Hypothalamus (tissue), 51 donors: ENCODE data around the gene CD164L2.
"Not testable (repeated sequence)": the region's sequence is repeated elsewhere in the genome, so short reads cannot be mapped to it uniquely, and the experiment has no call there.

ENCODE experiments used
- DNase-seq, 51 donors: peaks; one replicate each; lab custom pipeline; 2025; lab: John Stamatoyannopoulos, UW

The CD164L2 gene

GRCh38 chr1:27383039-27383605 is at the start of gene CD164L2:
Gene CD164L2 (minus strand): TSS chr1:27383333. CDS start chr1:27383239, 94 bp downstream.
- no peak for DNase-seq

GRCh38 chr1:27432725-27433124 is 49.6 kb upstream of the CD164L2 start:
- DNase-seq = not testable (repeated sequence)

- no peak for DNase-seq
Measured at GRCh38 chr1:27431601-27431940, 48.4 kb upstream of the CD164L2 start.

GRCh38 chr1:27430903-27431600 is 47.9 kb upstream of the CD164L2 start:
- DNase-seq = peak in 18 of 51 donors; percentile 7 to 66 (median 23)

GRCh38 chr1:27429029-27429425 is 45.9 kb upstream of the CD164L2 start:
- DNase-seq = no peak

- peak in 9 of 51 donors; percentile 9 to 60 (median 25) for DNase-seq
Measured at GRCh38 chr1:27428316-27429028, 45.3 kb upstream of the CD164L2 start.

- DNase-seq = peak in 1 of 51 donors; percentile 46
Measured at GRCh38 chr1:27427816-27428315, 44.7 kb upstream of the CD164L2 start.

- peak in 5 of 51 donors; percentile 18 to 33 (median 26) for DNase-seq
Measured at GRCh38 chr1:27427329-27427728, 44.2 kb upstream of the CD164L2 start.

GRCh38 chr1:27423709-27424108 is 40.6 kb upstream of the CD164L2 start:
- no peak for DNase-seq

GRCh38 chr1:27418326-27419185 is 35.4 kb upstream of the CD164L2 start:
- peak in 42 of 51 donors; percentile 16 to 83 (median 63) for DNase-seq

GRCh38 chr1:27417713-27418112 is 34.6 kb upstream of the CD164L2 start:
- DNase-seq = no peak

- peak in 14 of 51 donors; percentile 9 to 54 (median 30) for DNase-seq
Measured at GRCh38 chr1:27416387-27417111, 33.4 kb upstream of the CD164L2 start.

GRCh38 chr1:27414091-27414490 is 31.0 kb upstream of the CD164L2 start:
- DNase-seq = no peak

- DNase-seq = no peak
Measured at GRCh38 chr1:27413004-27413403, 29.9 kb upstream of the CD164L2 start.

- no peak for DNase-seq
Measured at GRCh38 chr1:27412502-27412901, 29.4 kb upstream of the CD164L2 start.

GRCh38 chr1:27410709-27411108 is 27.6 kb upstream of the CD164L2 start:
- no peak for DNase-seq

- DNase-seq = no peak
Measured at GRCh38 chr1:27409669-27410068, 26.5 kb upstream of the CD164L2 start.

- DNase-seq = no peak
Measured at GRCh38 chr1:27408151-27408550, 25.0 kb upstream of the CD164L2 start.

GRCh38 chr1:27406791-27407190 is 23.7 kb upstream of the CD164L2 start:
- DNase-seq = not testable (repeated sequence)

GRCh38 chr1:27406362-27406680 is 23.2 kb upstream of the CD164L2 start:
- peak in 16 of 51 donors; percentile 22 to 64 (median 36) for DNase-seq
